Osteocyte (in vitro differentiated cells): ENCODE results near the gene EXOC3L1. TPM values are rescaled to one million over a fixed set of nuclear protein-coding genes. Genes with fewer than 3 reads are reported as not detected.
A peak's percentile ranks its signal among the peaks of the same experiment; 100 is the strongest.

ENCODE experiments used
- DNase-seq: peaks from one replicate; pipeline ENCODE4 v3.0.0; 2021; ENCODE audit warnings: mixed read lengths; ENCODE audit not compliant: unreplicated experiment; ENCODE audit errors: extremely low spot score
- H3K27ac Mint-ChIP-seq: one replicate; pipeline ENCODE4 v1.8.0; 2021; ENCODE audit warnings: mild to moderate bottlenecking, mixed read lengths; ENCODE audit not compliant: unreplicated experiment
- H3K27me3 Mint-ChIP-seq: one replicate; pipeline ENCODE4 v1.8.0; 2021; ENCODE audit warnings: mixed read lengths; ENCODE audit not compliant: unreplicated experiment
- H3K36me3 Mint-ChIP-seq: one replicate; pipeline ENCODE4 v1.8.0; 2021; ENCODE audit warnings: mixed read lengths; ENCODE audit not compliant: unreplicated experiment
- H3K4me1 Mint-ChIP-seq: one replicate; pipeline ENCODE4 v1.8.0; 2021; ENCODE audit warnings: mixed read lengths; ENCODE audit not compliant: unreplicated experiment
- H3K4me3 Mint-ChIP-seq: one replicate; pipeline ENCODE4 v1.8.0; 2021; ENCODE audit warnings: mild to moderate bottlenecking, moderate library complexity, mixed read lengths; ENCODE audit not compliant: unreplicated experiment
- H3K9me3 Mint-ChIP-seq: one replicate; pipeline ENCODE4 v1.8.0; 2021; ENCODE audit warnings: mixed read lengths; ENCODE audit not compliant: unreplicated experiment
- CTCF ChIP-seq: fragments of 200-600 bp; sonication (generic); IDR thresholded peaks from 2 replicates; pipeline ENCODE4 v1.5.0; 2021; ENCODE audit warnings: antibody characterized with exemption, mild to moderate bottlenecking, moderate library complexity
- total RNA-seq: library from RNA; stranded (reverse); gene quantifications from 2 replicates; pipeline ENCODE4 v1.2.1, GENCODE V29; 2021

The EXOC3L1 gene
- total RNA-seq, 1 donor from 2014 or later: not detected

GRCh38 chr16:67210069-67210937, 20.4 kb upstream of the EXOC3L1 start:
- no peak overlapping the region for H3K27ac Mint-ChIP-seq
- H3K4me3 Mint-ChIP-seq: no peak overlapping the region
- peaks cover 19% of the 10 kb centered on the region for H3K4me1 Mint-ChIP-seq
- H3K36me3 Mint-ChIP-seq: peaks cover 2% of the 10 kb centered on the region
- no peak for DNase-seq
- H3K27me3 Mint-ChIP-seq: no peaks in the 10 kb centered on the region
- no peak for TF ChIP-seq CTCF
- H3K9me3 Mint-ChIP-seq: no peaks in the 10 kb centered on the region

- no peak overlapping the region for H3K4me3 Mint-ChIP-seq
- peaks cover 19% of the 10 kb centered on the region for H3K4me1 Mint-ChIP-seq
- no peaks in the 10 kb centered on the region for H3K9me3 Mint-ChIP-seq
- H3K36me3 Mint-ChIP-seq: peaks cover 2% of the 10 kb centered on the region
- no peak for TF ChIP-seq CTCF
- H3K27me3 Mint-ChIP-seq: no peaks in the 10 kb centered on the region
- H3K27ac Mint-ChIP-seq: no peak overlapping the region
- no peak for DNase-seq
These were observed 19.6 kb upstream of the EXOC3L1 start for GRCh38 chr16:67209565-67209964.

- no peak for DNase-seq
- no peaks in the 10 kb centered on the region for H3K27me3 Mint-ChIP-seq
- no peak overlapping the region for H3K27ac Mint-ChIP-seq
- no peak for TF ChIP-seq CTCF
- H3K4me3 Mint-ChIP-seq: no peak overlapping the region
- H3K4me1 Mint-ChIP-seq: peaks cover 19% of the 10 kb centered on the region
- H3K9me3 Mint-ChIP-seq: no peaks in the 10 kb centered on the region
- peaks cover 5% of the 10 kb centered on the region for H3K36me3 Mint-ChIP-seq
These were observed 18.4 kb upstream of the EXOC3L1 start for GRCh38 chr16:67208154-67208896.

- H3K9me3 Mint-ChIP-seq: no peaks in the 10 kb centered on the region
- peak overlapping the region; percentile 57 for H3K27ac Mint-ChIP-seq
- H3K36me3 Mint-ChIP-seq: peaks cover 7% of the 10 kb centered on the region
- no peak overlapping the region for H3K4me3 Mint-ChIP-seq
- no peak for TF ChIP-seq CTCF
- peaks cover 19% of the 10 kb centered on the region for H3K4me1 Mint-ChIP-seq
- DNase-seq: no peak
- H3K27me3 Mint-ChIP-seq: no peaks in the 10 kb centered on the region
These were observed 17.5 kb upstream of the EXOC3L1 start for GRCh38 chr16:67207249-67208091.
